NCI-H748 treated with DMSO at 0.1 percent for 48 hours (cell line): ENCODE data around the gene HDAC9.

Experiments used
- DNase-seq: peaks from one replicate; lab custom pipeline; 2025; lab: John Stamatoyannopoulos, UW

Gene HDAC9

DNA sequence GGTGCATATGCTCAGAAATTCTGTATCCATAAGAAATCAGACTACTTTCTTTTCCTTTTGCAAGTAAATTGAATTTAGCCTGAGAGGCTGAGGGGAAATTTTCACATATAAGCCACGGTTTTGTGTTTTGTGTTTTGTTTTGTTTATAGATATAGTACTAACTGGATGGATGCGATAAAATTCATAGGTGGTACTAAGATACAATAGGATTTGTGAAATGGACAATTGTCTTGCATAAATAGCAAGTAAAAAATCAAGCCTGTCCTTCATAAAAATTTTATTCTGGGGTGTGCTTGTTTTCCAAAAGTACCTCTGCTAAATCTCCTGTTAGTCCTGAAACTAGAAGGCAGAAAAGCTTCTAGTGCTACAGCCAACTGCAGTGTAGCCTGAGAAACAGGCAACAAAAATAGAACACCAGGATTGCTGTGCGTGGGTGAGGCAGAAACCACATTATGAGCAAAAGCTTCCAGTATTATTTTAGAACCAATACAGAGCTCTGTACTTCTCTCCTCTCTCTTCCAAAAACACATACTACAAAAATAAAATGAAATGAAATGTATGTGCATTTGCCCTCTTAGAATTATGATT lies 634 bp upstream of the HDAC9 start:
- no peak for DNase-seq

DNA sequence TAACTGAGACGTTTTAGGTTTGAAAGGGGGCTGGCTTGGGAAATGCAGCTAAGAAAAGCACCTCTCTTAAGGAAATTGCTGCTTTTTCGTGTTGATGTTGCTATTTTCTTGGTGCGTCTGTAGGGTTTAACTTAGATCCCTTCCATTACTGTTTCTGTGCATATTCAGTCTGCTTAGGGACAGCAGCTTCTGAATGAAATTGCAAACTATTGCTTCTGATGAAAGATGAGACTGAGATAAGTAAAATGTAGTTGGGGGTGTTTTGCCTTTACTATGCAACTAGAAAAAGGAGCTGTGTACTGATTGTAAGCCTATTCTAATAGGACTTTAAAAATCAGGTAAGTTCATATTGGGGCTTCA lies 772 bp downstream of the HDAC9 start:
- no peak for DNase-seq

DNA sequence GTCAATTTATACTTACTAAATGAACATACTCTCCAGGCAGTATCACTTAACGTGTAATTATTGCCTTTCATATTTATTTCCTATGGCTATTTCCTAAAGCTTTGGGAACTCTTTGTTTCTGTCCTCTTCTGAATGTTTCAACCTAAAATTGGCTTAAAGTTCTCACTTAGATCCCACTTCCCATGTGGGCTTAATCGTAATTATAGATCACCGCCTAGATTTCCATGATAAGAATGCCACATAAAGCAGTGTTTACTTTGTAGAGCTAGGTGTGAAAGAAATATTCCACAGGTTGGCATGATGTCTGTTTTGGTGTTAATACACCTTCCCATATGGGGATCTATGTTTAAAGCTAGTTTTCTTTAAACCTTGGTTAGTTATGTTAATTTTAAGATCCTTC lies 1.5 kb downstream of the HDAC9 start:
- DNase-seq = no peak

DNA sequence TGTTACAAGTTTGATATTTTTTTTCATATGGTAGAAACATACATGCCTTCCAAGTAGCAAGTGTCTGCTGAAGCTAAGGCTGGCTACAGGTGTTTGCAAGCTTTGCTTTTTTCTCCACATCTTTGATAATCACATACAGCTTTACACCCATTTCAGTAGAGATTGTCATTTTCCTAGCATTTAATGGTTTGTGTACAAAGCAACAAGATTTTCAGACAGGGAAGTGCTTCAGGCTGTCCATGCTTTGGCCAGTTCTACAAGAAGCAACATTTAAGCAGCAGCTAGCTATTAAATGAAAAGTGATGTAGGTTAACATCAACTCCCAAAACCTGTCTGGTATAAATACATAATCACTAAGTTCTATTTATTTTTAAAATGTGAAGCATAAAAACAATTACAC lies 2.3 kb downstream of the HDAC9 start:
- no peak for DNase-seq

DNA sequence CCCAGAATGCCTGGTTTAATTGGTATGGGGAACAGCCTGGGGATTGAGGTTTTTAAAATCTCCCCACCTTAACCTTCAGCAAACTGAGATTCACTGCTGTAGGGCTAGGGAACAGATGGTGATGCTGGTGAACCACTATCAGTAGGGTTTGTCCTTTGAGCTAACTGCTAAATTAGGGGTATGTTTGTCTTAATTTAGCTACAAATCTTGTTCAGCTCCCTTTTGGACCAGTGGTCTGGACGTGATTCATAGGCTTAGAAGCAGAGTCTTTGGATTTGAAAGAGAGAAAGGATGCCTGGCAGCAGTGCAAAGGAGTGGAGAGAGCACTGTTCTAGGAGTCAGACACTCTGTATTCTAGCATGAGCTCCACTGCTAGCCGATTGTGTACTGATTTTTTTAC lies 2.8 kb downstream of the HDAC9 start:
- no peak for DNase-seq

DNA sequence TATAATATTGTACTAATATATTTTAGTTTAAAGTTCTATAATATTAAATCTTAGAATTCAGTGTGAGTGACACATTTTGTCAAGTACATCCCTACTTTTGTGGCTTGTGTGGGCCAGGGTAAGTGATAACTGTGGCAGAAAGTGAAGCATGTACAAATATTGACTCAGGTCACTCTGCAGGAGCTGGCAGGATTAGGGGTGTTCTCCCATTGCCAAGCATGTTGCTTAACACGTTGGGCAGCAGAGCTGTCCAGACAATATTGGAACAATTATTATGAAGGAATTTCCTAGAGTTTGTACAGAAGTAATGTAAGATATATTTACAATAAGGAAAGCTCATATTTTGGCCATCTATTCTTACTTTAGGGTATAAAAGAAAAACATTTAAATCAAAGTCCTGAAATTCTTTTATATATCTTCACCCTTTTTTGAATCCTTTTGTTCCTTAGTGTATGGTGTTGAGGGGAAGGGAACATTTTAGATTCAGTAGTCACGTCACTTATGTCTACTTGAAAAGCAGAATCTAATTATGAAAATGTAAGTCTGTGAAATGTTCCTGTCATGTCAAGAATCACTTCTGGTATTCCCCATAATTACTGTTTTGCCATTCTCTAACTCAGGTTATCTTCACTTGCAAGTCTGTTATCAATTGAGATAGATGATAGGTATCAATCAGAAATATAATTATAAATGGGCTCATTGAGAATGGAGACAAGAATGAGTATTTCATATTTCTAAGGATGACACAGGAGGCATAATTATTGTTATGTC lies 4.0 kb downstream of the HDAC9 start:
- DNase-seq = no peak

DNA sequence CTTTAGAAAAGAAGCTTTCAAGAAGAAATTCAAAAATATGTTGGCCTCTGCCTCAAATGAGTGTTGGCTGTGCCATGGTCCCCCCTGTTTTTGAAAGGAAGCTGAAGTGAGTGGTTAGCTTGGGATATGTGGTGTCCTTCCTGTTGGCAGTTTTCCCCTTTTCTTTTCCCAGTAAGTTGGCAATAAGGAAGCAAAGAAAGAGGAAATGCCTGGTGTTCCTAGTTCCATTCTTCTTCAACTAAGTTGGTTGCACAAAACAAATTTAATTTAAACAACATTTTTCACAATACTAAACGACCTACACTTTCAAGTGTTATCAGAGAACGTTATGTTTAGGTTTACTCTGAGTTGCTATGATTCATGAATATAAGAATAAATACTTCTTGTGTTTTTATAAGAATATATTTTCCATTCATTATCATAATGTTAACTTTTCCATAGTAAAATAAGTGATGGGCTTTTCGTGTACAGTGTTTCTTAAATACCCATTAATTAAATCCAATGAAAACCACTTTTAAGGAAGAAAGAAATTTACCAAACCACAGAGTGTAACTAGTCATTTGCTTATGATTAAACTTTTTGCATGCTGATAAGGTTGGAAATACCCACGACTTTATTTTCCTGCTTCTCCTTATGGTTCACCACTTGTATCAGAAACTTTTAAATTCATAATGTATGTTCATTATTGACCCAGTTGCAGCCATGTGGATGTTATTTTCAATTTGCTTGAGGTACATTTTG lies 7.7 kb downstream of the HDAC9 start:
- DNase-seq = no peak

DNA sequence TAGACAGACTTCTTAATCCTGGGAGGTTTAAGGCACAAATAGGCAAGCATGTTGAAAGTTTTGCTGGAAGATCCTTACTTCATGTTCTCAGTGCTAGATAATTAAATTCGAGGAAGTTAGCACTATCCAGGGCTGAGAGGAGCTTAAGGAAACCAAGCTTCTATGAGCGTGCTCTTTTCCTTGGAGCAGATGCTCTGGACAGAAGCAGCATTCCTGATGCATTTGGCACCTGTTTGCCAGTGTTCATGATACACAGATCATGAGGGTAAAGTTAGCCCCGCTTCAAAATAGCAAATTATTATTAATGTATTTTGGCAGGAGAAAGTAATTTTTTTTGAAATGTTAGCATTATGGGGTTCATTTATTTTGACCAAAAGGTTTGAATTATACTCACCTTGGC lies 9.4 kb downstream of the HDAC9 start:
- no peak for DNase-seq

DNA sequence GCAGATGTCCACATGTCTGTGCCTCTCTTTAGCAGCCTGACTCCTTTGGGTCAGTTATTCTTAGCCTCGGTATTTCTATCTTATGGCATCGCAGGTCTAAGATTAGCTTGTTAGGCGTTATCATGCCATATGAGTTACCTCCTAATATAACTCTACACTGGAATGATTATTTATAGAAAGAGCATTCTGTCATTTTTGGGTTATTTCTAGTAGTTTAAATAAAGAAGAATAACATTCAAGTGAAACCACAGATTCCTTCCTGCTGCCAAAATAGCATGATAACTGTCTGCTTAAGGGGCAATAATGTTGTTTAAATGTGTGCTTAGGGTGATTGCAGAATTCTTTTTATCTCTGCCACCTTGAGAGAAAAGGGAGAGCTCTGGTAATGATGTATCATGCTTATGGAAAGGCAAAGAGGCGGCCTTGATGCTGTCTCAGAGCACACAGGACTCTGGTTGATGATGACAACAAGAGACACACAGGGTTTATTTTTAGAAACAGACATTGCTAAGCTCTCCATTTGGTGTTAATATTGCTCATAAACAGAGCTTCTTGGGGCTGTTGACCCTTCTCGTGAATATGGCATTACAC lies 10.4 kb downstream of the HDAC9 start:
- no peak for DNase-seq

DNA sequence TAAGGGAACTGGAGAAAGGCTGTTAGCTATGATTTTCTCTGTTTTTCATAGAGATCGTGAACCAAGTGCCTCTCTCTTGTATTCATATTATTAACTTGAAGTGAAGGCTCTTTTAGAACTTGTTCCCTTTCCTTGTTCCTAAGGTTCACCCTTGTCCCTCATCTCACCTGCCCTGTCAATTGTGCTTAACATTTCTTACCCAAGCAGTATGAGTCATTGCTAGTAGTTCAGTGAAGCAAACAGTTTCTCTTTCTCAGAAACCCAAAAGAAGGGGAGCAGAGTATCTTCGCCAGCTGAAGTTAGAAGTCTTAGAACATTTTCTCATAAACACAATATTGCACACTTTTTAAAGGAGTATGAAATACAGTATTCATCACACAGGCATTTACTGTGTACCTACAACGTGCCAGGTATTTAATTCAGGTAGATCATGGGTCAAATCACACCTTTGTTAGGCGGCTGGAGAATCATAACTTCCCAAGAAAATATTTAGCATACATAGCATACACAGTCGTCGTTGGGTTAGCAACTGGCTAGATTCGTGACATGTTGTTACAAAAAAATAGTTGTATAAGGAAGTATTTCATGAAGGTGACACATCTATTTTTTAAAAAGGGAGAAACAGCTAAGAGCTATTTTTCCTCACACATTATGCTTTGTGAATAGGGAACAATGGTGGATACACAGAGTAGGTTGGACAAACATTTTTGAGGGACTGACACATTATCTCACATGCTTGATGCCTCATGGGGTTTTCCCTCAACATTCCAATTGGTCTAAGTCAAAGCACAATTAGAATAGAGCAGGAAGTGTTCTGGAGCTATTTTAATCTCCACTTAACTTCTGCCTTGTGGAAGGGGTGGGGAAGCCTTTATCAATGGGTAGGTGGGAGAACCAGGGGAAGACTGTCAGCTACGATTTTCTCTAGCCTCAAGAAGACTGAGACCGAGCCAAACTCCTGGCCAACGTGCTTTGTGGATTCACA lies 13.2 kb downstream of the HDAC9 start:
- no peak for DNase-seq

DNA sequence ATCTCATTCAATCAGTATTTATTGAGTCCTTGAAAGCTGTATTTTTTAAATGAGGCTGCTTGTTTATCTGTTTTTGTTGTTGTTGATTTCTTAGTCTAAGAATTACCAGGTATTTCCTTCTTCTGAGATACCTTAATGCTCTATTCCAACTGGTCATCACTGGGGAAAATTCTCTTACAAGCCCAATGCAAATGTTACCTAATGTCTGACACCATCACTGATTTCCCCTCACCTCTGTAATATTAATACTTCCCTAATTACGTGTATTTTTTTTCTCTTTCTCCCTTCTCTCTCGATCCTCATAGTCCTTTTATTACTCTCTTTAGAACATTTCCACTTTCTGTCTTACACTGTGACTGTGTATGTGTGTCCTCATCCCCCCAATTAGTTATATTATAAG lies 13.9 kb downstream of the HDAC9 start:
- DNase-seq = no peak

DNA sequence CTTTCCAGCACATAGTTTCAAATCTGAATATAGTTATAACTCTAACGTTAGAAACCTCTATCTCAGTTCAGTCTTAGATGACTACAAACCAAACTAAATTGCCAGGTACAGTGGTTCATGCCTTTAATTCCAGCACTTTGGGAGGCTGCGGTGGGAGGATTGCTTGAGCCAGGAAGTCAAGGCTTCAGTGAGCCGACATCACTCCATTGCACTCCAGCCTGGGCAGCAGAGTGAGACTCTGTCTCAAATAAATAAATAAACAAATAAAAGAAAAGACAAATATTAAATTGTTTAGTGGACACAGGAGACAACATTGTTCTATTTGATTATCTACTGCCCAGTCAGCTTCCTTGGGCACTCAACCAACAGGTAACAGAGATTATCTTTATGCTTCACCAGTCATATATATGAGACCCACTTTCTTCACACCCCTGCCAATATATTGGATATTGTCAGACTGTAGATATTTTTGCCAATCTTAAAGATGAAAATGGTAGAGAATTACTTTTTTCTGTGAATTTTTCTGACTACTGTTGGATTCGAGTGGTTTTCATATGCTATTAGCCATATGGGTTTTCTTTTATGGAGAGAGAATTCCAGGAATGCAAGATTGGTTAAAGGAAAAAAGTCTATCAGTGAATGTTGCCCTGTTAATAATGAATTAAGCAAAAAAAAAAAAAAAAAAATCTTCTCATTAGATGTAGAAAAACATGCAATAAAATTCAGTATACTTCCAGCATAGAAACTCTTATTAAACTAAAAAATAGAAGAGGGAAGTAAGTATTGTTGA lies 16.0 kb downstream of the HDAC9 start:
- no peak for DNase-seq

DNA sequence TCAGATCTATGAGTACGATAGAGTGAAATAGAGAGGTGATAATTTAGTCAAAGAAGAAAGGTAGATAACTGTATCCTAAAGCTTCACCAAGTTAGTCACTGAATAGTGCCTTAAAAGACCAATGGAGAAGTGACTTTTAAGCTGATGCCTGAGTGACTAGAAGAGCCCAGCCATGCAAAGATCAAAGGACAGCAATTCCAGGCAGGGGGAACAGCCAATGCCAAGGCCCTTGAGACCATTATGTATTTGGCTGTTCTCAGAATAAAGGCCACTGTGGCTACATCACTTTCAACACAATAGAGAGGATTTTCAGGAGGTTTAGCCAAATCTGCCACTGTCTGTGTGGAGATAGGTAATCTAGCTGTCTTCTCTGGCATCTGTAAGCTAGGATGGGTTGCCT lies 17.8 kb downstream of the HDAC9 start:
- DNase-seq = no peak

DNA sequence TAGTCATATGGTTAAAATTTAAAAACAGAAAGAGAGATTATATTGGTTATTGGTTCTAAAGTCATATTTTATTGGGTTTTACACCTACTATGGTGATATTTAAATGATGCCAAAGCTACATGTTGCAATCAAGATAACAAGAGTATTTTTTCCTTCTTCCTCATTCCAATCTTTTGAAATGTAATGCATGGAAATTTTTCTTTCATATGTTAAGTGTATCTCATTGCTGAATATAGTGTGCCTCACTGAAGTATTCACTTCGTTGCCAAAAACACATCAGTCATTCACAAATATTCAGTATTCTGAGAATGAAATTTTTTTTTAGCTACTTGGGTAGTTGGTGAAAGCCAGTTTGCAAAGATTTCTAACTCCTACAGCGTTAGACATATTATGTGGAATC lies 19.5 kb downstream of the HDAC9 start:
- DNase-seq = no peak

DNA sequence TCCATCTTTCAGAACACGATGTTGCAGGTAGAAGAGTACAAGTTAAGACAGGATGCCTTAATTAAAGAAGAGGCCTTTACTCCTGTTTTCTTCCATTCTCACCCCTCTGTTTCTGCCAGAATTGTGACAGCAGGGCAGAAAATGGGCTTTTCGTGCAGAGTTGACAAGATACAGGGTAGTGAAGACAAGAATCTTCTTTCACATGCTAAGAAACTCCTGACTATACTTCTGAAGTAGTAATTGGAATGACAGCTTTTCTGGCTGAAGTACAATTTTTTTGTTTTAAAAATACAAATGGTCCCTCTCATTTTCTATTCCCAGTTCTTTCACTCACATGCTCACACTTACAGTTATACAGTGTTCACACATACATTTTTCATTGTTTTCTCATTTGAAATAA lies 22.1 kb downstream of the HDAC9 start:
- no peak for DNase-seq

DNA sequence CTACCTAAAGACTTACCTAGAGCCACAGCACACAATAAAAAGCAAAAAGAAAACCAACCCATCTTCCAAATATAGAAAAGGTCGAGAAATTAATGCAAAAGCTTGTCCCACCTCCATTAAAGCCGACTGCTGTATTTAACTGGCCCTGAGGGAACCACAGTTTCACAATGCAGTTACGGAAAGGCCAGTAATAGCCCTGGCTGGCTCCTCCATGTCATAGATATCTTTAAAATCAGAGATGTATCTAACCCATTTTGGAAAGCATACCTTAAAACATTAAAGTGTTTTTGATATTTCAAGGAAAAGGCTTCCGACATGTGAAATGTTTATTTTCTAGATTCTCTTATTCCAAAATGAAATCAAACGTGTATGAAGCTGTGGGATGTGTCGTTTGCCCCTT lies 23.0 kb downstream of the HDAC9 start:
- no peak for DNase-seq

DNA sequence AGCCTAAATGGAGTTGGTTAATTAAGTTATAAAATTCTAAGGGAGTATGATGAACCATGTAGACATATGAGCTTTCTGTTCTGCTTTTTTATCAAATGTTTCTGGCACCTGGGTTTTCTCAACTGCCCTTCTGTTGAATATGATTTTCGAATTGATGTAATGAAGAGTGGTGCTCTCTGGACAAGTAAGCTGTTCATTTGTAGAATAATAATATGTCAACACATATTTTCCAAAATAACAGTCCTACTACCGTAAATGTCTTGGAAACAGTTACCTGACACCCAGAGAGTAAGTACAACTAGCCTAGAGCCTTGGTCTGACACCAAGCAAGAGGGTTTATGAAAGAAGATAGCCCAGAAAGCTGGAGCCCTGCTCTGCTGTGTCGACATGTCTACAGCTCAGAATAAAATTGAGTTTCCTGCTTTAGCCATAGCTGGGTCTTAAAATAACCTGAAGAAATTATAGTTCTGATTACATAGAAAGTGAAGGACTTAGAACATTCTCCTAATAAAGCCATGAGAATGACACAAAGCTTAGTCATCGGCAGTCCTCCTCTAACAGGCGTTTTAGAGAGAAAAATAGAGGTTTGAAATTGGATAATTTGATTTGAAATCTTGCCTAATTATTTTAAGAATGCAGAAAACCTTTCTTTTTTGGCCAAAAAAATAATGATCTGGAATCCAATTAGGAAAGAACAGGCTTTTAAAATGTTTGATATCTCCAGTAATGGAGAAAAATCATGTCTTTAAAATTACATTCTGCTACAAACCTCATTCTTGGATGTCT lies 25.1 kb downstream of the HDAC9 start:
- DNase-seq = no peak

DNA sequence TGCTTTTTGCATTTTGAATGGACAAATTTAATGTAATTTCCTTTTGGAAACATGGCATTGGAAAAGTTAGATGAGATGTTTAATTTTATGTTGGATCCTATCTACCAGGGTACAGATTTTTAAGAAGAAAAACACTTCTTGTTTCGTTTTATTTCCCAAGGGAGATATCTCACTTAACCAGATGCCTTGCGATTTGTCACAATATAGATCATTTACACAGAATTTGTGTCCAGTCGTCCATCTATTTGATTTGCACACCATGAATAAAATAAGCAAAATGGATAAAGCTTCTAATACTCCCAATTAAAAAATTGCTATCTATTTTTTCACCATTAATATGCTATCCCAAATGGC lies 25.7 kb downstream of the HDAC9 start:
- DNase-seq = no peak

DNA sequence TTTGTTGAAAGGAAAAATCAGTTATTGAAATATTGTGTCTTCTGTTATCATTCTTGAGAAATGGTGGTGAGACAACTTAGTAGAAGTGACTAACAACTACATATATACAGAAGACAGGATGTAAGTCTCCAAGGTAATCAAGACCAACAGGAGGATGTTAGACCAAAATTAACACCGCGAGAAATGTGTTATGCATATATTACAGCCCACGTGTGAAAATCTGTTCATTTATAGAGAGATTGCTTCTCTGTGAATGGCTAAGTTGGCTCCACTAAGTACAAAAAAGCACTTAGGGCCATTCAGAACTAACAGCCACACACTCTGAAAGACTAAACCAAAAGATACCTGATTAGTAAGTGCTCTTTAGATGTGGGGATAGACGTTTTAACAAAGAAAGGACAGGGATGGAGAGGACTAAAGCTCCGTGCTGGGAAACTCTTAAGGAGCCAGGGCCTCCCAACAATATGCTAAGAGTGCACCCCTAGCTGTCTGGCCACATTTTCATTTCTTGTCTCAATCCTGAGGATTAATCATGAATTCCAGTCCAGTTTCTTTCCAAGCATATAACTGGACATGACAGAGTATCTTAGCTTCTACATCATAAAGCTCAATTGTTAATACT lies 26.5 kb downstream of the HDAC9 start:
- DNase-seq = no peak

DNA sequence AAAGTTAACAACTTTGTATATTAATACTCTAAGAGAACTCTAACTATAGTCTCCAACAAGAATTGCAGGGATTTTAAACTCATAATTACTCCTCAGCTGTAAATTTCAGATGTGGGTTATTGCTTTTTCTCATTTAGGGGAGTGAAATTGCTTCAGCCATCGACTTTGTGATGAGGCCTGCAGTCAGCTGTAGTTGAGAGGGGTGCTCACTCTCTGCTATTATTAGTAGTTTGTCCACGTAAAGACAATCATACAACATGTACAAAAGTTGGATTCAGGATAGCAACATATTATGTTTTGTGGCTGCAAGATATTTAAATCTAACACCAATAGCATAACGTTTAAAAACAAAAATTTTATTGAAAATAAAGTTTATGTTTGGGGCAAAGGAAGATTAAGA lies 28.7 kb downstream of the HDAC9 start:
- DNase-seq = no peak
